Middle frontal gyrus (tissue), 1 donor: ENCODE results near the gene OR2K2.
"Not testable (repeated sequence)": the region's sequence is repeated elsewhere in the genome, so short reads cannot be mapped to it uniquely, and the experiment has no call there.

Source experiments
- DNase-seq: peaks from one replicate; pipeline ENCODE4 v3.0.0-alpha.2; 2015; ENCODE audit warnings: low spot score; ENCODE audit errors: extremely low spot score

The OR2K2 gene, protein sequence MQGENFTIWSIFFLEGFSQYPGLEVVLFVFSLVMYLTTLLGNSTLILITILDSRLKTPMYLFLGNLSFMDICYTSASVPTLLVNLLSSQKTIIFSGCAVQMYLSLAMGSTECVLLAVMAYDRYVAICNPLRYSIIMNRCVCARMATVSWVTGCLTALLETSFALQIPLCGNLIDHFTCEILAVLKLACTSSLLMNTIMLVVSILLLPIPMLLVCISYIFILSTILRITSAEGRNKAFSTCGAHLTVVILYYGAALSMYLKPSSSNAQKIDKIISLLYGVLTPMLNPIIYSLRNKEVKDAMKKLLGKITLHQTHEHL

DNA sequence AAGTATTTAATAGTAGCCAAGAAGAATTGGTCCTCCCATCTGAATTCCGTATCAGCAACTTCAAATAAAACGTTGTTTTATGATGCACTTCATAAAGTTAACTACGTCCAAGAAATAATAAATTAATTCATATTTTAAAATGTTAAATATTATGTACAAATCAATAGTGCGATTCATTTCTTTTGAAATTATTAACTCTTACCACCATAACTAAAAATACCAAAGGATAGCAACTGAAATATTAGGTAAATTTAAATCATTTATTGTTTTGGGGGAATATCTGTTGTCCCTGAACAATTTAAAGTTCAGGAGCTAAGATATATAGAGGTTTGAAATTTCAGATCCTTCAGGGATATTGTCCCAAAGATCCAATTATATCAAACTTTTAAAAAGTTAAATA is at the start of gene OR2K2:
Gene OR2K2 (minus strand): TSS at position 101 of the 400 bp plus-strand sequence. CDS start 1,791 bp downstream, outside the sequence.
- DNase-seq, result no peak

DNA sequence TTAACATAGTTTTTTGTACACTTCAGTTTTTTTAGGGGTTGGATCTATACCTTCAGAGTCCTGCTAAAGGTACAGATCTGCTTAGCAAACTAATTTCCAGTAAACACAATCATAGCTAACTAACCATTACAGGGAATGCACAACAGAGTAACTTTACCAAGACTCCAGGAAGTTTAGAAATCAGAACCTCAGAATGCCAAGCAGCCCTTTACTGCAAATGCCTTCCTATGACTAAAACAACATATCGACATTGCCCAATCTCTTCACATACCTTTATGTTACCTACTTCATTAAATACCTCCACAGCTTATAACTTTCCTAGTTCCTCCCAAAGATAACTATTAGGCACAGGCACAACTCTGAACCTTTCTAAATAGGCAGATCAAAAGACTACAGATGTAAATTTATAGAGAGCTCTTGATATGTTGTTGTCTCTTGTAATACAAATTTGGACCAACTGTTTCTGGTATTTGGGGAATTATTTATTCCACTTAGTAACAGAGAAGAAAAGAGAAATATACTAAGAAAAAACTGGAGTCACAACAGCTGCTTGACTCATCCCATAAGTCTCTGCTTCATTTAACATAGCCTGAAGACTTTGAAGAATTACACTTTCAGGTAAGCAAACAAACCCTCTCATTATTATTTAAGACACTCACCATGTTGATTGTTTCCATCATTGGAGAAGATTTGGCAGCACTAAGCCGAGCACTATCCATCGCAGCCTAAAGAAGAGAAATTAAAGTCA is 46.0 kb upstream of the OR2K2 start:
- DNase-seq, result no peak

DNA sequence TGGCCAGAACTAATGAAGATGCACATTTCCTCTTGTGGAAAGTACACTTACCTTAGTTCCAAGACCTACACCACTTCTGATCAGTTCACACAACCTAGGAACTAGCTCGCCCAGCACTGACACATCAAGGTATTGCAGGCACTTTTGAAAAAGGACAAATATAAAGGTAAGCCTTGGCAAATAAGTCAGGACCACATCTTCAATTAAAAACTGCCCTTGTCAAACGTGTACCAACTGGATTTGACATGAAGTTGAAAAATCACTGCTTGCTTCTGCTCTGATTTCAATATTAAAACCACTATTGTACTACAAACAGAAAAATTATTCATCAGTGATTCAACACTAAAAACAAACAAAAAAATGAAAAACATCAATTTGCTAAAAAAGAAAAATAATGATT is 45.0 kb upstream of the OR2K2 start:
- no peak for DNase-seq

DNA sequence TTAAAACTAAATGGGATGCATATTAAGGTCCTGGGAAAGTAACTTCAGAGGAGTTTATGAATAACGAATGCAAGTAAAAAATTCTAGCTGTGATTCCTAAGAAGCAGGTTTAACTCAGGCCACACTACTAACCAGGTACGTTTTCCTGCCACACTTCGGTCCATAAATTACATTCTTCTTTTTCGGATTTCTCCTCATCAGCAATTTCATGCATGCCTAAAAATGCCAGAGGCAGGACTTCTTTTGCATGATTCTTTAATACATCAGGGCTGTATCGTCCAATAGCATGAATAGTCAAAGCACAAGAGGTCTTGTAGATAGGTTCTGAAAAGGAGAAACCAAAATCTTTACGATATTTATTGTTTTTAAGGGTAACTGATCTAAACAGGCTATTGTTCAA is 42.3 kb upstream of the OR2K2 start:
- DNase-seq, result no peak

DNA sequence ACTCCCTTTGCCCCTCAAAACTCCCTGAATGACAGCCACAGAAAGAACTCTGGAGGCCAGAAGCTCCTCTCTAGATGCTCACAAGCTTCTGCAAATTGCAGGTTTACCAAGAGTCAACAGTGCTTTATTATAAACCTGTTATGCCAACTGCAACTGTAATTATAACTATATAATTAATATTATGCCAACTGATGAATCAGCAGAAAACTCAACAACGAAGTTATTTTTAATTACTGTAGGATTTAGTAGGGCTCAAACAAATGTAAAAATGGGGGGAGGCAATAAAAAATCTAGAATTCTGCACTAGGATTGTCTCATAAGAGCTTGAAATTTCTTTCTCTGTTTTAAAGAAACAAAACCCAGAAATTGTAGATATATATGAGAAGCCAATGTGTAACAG is 37.0 kb upstream of the OR2K2 start:
- DNase-seq, result no peak

DNA sequence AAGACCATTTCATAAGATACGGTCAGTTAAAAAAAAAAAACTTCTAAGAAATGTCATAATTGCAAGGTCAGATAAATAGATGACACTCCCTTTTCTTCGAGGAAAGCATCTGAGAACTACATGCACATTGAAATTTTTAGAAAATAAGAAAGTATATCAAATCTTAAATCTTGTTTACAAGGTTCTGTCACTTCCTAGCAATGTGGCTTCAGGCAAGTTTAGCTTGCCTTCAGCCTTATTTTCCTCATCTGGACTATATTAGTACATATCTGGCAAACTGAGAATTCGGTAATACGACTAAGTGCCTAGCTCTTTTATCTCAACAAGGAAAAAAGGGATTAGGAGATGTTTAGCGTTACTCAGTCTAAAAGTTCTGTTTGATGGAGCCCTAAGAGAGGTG is 32.5 kb upstream of the OR2K2 start:
- DNase-seq, result no peak

DNA sequence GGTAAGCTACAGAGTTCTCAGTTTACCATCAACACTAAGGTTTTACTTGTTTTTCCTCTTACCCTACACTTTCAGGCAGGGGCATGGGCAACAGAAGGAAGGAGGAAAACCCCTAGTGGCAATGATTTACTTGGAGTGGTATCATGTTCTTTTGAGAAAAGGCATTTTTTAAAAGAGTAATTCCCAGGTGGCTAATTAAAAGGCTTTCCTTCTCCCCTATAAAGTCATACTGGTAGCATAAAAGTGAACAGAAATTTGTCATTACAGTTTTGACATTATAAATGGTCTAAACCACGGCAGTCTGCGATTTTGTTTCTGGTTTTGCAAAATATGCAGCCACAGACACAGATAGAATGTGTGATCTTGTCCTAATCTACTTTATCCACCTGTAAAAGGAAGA is 30.9 kb upstream of the OR2K2 start:
- DNase-seq, result no peak

DNA sequence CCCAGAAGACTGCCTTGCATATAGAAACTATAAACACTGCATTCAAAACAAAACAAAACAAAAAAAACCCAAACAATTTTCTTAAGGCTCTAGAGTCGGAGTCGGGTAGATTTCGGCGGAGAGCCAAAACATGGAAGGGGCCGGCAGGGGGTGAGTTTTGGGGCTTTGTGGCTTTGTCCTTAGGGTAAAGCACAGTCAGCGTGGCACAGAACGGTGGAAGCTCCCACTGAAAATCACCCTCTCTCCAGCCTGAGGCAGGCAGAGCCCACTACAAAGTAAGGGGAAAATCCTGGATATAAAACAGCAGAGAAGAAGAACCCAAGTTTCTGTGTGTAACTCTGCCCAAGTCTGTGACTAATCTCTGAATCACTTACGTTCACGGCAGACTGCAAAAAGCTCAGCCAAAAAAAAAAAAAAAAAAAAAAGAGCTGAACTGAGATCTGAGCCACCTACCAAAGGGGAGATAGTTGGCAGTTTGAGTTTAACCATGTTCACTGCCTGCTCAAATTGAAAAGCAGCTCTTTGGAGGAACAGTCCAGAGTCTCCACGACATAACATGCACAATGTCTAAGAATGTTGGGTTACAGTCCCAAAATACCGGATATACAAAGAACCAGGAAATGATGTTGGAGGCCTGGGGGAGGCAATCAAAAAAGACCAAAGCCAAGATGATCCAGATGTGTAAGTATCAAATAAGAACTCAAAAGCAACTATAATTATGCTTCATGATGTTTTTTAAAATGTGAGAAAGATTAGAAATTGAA is 26.6 kb upstream of the OR2K2 start:
- DNase-seq, result no peak

DNA sequence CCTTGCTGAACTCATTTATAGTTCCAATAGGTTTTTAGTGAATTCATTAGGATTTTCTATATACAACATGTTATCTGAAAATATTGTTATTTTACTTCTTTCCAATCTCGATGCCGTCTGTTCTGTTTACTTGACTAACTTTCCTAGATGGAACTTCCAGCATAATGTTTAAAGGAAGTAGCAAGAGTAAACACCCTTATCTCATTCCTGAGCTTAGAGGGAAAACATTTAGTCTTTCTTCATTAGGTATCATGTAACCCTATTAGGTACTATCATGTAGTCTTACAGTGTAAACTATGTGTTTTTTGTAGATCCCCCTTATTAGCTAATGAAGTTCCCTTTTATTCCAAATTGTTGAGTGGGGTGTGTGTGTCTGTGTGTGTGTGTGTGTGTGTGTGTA is 22.5 kb upstream of the OR2K2 start:
- DNase-seq, result no peak

DNA sequence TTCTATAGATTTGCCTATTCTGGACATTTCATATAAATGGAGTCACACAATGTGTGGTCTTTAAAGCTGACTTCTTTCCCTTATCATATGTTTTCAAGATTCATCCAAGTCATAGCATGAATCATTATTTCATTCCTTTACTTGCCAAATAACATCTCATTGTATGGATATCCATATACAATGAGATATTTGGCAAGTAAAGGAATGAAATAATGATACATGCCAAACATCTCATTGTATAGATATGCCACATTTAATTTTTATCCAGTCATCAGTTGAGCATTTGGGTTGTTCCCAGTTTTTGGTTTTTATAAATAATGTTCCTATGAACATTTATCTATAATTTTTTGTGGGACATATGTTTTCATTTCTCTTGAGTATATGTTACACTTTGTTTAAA is 20.5 kb upstream of the OR2K2 start:
- DNase-seq, result no peak

DNA sequence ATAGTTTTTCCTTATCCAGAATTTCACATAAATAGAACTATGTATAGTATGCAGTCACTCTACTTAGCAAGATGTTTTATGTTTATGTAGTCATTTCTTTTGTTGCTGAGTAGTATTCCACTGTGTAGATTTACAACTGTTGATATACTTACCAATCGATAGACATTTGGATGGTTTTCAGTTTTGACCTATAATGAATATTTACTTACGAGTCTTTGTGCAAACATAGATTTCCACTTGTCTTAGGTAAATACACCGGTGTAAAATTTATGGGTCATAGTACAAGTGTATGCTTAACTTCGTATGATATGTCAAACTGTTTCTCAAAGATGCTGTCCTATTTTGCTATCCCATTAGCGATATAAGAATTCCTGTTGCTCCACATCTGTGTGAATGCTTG is 19.7 kb upstream of the OR2K2 start:
- no peak for DNase-seq

DNA sequence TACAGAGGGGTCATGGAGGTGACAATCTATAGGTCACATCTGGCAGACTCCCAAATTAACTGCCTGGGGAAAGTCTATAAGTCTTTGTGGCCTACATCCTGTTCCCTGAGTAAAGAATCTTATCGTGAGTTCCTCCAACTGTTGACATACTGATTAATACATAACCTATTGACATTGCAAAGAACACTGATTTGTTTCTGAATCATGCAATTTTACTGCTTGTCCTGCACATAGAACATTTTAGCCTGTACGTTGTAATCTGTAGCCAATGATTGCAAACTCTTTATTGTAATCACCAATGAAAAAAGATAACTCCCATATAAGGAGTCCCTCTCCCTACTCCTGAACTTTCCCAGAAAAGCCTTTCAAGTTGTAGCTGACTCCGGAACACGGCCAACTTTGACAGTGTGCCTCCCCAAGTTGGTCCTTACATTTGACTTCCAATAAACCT is 18.8 kb upstream of the OR2K2 start:
- DNase-seq, result no peak

DNA sequence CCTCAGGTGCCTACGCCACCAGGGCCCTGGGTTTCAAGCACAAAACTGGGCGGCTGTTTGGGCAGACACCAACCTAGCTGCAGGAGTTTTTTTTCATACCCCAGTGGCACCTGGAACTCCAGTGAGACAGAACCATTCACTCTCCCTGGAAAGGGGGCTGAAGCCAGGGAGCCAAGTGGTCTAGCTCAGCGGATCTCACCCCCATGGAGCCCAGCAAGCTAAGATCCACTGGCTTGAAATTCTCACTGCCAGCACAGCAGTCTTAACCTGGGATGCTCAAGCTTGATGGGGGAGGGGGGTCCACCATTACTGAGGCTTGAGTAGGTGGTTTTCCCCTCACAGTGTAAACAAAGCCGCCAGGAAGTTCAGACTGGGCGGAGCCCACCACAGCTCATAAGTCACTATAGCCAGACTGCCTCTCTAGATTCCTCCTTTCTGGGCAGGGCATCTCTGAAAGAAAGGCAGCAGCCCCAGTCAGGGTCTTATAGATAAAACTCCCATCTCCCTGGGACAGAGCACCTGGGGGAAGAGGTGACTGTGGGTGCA is 4.4 kb upstream of the OR2K2 start:
- DNase-seq, result not testable (repeated sequence)

DNA sequence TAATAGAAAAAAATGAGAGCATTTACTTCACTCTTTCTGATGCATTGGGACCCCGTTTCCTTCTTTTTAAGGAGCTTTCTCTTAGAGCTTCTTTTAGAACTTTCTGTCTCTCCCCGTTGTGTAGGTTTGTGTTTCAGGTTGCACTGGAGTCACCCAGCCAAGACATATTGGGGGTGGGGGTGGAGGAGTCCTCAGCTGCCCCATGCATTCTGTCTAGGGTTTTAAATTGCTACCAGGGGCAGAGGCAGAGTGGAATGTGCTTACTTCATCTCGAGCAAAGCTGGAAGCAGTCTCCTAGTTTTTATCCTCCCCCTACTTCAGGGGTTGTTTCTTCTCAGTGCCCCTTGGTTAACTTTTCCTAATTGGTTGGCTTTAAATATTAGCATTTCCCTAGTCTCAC is 9.4 kb downstream of the OR2K2 start:
- no peak for DNase-seq

DNA sequence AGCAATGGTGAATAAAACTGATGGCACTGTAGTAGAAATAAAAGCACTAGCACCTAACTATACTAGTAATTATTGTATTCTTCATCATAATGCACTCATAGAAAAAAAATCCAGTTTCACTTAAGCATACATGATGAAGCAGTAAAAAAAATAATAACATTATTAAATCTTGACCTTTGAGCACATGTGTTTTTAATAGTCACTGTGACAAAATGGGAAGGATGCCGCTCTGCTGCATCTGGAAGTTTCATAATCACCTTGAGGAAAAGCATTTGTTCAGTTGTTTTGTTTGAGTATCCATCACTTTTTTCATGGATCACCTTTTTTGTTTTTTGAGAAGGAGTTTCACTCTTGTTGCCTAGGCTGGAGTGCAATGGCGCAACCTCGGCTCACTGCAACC is 13.2 kb downstream of the OR2K2 start:
- no peak for DNase-seq

DNA sequence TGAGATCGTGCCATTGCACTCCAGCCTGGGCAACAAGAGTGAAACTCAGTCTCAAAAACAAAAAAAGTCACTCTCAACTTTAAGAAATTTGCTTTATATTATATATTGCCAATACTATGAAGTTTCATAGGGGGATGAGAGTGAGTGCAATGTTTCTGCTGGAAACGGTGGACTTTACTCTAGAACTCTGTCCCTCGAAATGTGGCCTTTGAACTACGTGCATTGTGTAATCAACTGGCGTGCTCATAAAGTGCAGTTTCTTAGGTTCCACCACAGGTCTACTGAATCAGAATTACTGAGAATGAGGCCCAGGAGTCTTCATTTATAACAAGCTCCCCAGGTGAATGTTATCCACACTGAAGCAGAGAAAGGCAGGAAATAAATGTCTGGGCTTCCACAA is 24.1 kb downstream of the OR2K2 start:
- DNase-seq, result no peak

DNA sequence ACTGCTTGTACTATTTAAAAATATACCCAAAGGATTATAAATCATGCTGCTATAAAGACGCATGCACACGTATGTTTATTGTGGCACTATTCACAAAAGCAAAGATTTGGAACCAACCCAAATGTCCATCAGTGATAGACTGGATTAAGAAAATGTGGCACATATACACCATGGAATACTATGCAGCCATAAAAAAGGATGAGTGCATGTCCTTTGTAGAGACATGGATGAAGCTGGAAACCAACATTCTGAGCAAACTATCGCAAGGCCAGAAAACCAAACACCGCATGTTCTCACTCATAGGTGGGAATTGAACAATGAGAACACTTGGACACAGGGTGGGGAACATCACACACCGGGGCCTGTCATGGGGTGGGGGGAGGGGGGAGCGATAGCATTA is 26.0 kb downstream of the OR2K2 start:
- not testable (repeated sequence) for DNase-seq

DNA sequence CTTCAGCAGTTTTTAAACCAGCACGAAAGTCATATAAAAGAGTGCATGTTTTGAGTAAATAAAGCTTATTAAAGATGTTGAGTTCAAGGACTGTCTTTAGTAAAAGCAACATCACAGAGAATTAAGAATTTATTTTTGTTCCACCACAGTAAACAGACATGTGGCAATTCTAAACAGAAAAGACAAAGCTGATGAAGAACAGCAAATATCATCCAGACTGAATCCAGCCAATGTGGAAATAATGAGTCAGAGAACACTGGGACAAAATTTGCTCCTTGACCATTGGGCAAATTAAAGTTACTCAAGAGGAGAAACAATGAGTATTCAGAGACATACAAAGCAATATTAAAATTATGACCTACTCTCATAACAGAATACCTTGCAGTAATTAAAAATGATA is 28.8 kb downstream of the OR2K2 start:
- DNase-seq, result no peak

DNA sequence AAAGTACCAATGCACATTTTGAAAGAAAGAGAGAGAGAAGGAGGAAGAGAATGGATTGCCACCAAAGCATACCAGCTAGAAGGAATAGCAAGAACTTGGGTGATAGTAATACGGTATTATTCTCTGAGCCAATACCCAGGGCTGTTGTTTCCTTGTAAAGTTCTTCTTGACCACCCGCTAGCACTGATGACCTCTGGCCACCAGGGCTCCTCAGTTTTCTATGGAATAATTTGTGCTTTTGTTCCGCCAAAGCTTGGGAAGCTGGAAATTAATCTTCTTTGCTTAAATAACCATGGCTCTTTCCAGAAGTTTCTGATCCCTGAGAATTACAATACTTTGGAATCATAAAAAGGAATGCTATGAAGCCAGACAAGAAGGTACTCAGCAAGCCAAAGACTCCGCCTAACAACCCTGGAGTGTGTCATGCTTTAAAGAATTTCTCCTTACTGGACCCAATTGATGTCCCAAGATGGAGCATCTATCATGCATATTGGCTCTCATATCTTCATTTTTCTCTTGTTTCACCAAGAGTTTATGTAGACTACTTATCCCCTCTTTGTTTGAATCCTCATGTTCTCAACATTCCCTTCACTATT is 29.8 kb downstream of the OR2K2 start:
- DNase-seq, result no peak

DNA sequence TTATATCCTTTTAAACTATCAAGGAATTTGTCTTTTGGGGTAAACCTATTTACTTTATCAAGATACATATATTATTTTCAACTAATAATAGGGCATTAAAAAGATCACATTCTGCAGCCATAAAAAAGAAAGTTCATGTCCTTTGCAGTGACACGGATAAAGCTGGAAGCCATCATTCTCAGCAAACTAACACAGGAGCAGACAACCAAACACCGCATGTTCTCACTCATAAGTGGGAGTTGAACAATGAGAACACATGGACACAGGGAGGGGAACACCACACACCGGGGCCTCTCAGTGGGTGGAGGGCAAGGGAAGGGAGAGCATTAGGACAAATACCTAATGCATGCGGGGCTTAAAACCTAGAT is 30.4 kb downstream of the OR2K2 start:
- not testable (repeated sequence) for DNase-seq

DNA sequence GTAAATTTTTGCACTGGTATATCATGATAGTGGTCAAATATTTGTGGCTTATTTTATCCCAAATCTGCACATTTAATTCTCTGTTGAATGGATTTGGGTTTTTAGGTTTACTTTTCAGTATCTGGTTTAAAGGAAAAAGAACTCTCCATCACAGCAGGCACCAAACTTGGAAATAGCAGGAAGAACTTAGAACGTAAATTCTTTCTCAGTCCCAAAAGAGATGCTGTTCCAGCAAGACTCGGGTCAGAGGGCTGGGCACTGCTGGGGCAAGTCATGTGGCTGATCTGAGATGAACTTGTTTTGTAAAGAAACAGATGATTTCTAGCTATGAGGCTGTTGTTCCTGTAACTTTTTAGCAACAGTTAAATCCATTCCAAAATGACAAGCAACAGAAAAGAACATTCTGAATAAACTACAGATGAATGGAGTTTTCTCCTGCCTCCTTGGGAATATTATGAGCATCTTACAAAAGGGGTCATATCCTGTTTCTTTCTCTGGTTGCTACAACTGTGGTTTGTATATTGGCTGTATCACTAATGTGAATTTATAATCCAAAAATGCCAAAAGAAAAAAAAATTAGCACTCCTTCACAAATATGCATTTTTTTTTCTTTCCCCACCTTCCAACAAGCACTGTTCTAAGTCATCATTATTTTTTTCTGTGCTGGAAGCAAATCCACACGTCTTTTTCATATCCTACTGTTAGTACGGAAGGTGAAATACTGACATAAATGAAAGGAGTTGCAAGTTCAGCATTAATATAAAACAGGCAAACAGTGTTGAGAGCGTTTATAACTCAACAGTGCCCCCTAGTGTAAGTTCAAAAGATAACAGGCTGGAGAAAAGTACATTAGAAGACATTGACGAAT is 31.1 kb downstream of the OR2K2 start:
- DNase-seq, result peak; percentile 68
